Measurements from ENCODE around the gene CHDH.

- TF ChIP-seq CTCF (IDR thresholded peaks at IDR 0.05; ENCODE audit: borderline replicate concordance, extremely low read depth, low read length, poor library complexity, severe bottlenecking), result no peak
- TF ChIP-seq EZH2 (IDR thresholded peaks at IDR 0.05; ENCODE audit: borderline replicate concordance, low read depth, low read length, severe bottlenecking), result no peak
Observed at GRCh38 chr3:53801319-53801718, 44.9 kb downstream of the CHDH start.
